Motor neuron (in vitro differentiated cells): Measurements from ENCODE around the gene WDR82. TPM values are rescaled to one million over a fixed set of nuclear protein-coding genes. Genes with fewer than 3 reads are reported as not detected.

Source experiments
- ATAC-seq, 8 experiments: fragments of 200-7000 bp; cut with Tn5 transposase; replicated peaks in 6 of 8; 2 replicates each; pipeline ENCODE4 v1.8.0; 2021; ENCODE audit warnings: mild to moderate bottlenecking in 8 of 8, moderate library complexity in 8 of 8
- H3K27ac ChIP-seq, 2 donors: fragments of 250-450 bp; sonication (Bioruptor Pico); 2 replicates each; pipeline ENCODE4 v1.9.0; 2021; ENCODE audit warnings: antibody characterized with exemption in 2 of 2, mild to moderate bottlenecking in 2 of 2, moderate library complexity in 1 of 2
- H3K4me1 ChIP-seq, 2 donors: fragments of 250-450 bp; sonication (Bioruptor Pico); replicated peaks in 1 of 2; 2 replicates each; pipeline ENCODE4 v1.6.1; 2021; ENCODE audit warnings: antibody characterized with exemption in 2 of 2, mild to moderate bottlenecking in 2 of 2, moderate library complexity in 1 of 2
- H3K4me3 ChIP-seq, 5 donors: fragments of 250-450 bp; sonication (Bioruptor Pico); 2 replicates each; pipeline ENCODE4 v1.9.0; 2021; ENCODE audit warnings: antibody characterized with exemption in 5 of 5, mild to moderate bottlenecking in 5 of 5, moderate library complexity in 4 of 5
- WGBS, 10 experiments: fragments of 450-650 bp; shearing (Covaris generic); methylation state at CpG; one replicate each; pipeline ENCODE4 v1.0.0; 2022; 5-methylcytosine and 5-hydroxymethylcytosine counted together
- in situ Hi-C, 9 experiments: fragments of 400-800 bp; cut with MboI; loops; one replicate each; pipeline ENCODE4 v1.15.0; 2021; ENCODE audit warnings: low sequenced_read_pairs in 9 of 9, low pct_unique_long_range_greater_than_20kb in 2 of 9; ENCODE audit not compliant: unreplicated experiment in 9 of 9
- total RNA-seq, 8 experiments: library from RNA; unstranded; fragments of 300-600 nt; gene quantifications; 2 replicates each; pipeline versions ENCODE4 v1.2.3 to v1.2.4, GENCODE V29; 2022

The WDR82 gene
- total RNA-seq, 8 experiments from 2014 or later: 48.6 to 104 (median 82.4) TPM

DNA sequence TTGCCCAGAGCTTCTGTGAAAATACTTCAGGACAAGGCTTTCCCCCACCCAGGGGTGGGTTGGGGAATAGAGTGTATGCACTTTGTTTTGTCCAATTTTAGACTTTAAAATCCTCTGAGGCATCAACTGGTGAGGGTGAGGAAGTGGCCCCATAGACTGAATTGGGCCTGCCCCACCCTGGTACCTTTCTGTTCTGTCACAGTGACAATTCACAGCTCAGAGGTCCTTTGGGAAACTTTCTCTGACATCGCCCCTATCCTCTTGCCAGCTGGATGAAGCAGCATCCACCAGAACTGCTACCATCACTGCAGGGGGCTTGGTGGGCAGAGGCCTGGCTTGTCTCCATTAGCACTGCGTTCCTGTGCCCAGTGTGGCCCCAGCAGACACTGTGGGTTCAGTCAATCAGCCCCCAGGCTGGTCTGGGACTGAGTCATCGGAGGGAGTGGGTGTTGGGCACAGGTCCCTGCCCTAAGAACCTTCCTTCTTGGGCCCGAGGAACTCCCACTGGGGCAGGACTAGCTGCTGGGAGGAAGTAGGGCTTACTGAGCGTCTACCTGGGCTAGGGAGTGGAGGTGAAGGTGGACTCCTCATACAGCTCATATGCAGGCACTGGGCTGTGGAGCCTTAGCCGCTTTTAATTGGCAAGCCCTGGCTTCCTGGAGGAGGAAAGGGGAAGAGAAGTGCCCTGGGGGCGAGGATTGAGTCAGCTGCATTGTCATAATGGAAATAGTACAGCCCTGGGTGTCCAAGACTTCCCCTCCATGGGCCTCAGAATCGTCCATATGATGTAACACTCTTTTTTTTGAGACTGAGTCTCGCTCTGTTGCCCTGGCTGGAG is 34.4 kb downstream of the WDR82 start:
- peak in 3 of 8 experiments; percentile 4 to 14 (median 6) for ATAC-seq
- H3K27ac ChIP-seq: no peak overlapping the region

GRCh38 chr3:52242039-52242438 is 36.4 kb downstream of the WDR82 start:
- ATAC-seq: no peak
- in situ Hi-C loops: no loop called here
- Histone ChIP-seq H3K4me3 (no peak overlapping the region), H3K27ac (no peak overlapping the region), H3K4me1 (peaks cover 30 to 39% of the 10 kb centered on the region in 2 donors)
- 57 to 100% (median 100%) methylated on average over 1 of the region's 1 CpG; no CpG with 5 or more reads in 3 of the 10 experiments for WGBS, 10 experiments

More for the DNA sequence above, 34.4 kb downstream of the WDR82 start:
- WGBS, 10 experiments: 36 to 100% (median 67%) methylated on average over 1 to 5 of the region's 9 CpGs; no CpG with 5 or more reads in 5 of the 10 experiments
- Histone ChIP-seq H3K4me1 (peaks cover 17 to 32% of the 10 kb centered on the region in 2 donors), H3K4me3 (no peak overlapping the region)
- in situ Hi-C loops: no loop called here

GRCh38 chr3:52240886-52241370 is 37.5 kb downstream of the WDR82 start:
- Histone ChIP-seq H3K4me1 (peaks cover 39 to 45% of the 10 kb centered on the region in 2 donors), H3K27ac (peak overlapping the region; percentile 52 to 93), H3K4me3 (no peak overlapping the region)
- ATAC-seq: no peak
- 54 to 100% (median 82%) methylated on average over 1 to 4 of the region's 4 CpGs; no CpG with 5 or more reads in 4 of the 10 experiments for WGBS, 10 experiments
- in situ Hi-C loops: no loop called here

DNA sequence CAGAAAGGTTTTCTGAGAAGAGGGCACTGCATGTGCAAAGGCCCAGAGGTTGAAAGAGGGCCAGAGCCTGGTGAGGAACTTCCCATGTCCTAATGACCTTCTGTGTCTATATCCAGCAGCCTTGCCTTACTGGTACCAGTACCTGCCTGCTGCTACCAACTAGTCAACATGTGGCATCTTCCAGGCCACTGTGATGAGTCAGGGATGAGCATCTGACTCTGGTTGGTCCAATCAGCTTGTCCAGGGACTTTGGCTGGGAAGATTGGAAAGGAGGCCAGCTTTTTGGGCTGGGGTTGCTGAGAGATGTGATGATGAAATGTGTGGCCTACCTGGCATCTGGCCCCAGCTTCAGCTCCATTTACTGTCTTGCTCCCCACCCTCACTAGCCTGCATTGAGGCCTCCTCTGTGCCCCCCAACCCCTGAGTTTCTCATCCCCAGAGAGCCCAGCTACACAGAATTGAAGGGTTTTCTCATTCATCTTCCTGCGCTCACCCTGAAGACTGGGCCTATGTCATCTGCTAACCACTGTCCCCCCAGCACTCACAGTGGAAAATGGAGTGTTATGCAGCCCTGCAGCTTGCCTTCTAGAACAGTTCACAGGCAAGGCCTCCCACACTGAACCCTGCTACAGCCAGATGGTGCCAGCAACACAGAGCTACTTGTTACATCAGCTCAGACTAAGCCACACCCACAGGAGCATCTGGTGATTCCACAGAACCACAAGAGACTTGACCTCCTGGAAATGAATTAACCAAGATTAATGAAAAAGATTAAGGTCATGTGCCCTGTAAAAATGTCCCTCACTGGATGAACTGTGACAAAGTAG is 38.2 kb downstream of the WDR82 start:
- peak overlapping the region in 3 of 5 donors; percentile 60 to 87 (median 72) for H3K4me3 ChIP-seq
- in situ Hi-C loops: no loop called here
- peak; percentile 31 to 58 (median 49) for ATAC-seq
- peaks cover 38% of the 10 kb centered on the region in 2 donors for H3K4me1 ChIP-seq
- WGBS, 10 experiments: no CpG with 5 or more reads among the region's 1 CpG
- peak overlapping the region; percentile 79 to 93 for H3K27ac ChIP-seq

DNA sequence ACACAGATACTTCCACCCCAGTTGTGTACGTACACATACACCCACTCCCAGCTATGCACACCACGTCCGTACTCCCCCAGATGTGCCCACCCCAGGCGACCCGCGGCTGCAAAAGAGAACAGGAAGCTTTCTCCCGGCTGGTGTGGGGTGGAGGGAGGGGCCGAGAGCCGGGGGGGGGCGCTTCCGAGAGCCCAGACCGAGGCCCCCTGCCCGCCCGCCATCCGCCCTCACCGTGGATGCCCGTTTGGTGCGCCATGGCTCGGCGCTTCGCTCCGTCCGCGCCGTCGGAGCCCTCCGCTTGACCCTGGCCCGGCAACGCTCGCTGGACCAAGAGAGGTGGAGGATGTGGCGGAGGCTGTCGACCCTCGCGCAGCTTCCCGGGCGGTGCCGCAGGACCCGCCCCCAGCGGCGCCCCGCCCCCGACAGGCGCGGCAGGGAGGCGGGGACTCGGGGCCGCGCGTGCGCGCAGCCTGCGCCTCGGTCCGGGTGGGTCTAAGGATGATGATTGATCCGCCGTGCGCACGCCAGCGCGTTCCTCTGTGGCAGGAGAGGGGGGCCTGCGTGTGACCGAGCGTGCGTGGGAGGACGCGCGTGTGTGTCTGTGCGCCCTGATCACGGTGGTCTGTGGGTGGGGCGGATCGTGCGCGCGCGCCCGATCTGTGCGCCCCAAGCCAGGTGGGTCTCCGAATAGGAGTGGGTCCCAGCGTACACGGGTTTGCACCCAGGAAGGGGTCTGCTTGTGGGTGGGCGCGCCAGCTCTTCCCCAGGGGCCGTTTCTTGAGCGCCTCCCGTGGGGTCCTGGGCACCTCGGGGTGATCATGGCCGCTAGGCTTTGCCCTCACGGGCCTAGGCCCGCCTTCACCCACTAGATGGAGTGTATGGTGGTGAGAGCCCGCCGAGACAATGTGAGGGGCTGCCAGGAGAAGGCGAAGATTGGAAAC is 39.4 kb downstream of the WDR82 start, which contains the start of gene TWF2:
TSS of gene TWF2 (minus strand) at position 398 of the 941 bp plus-strand sequence. CDS start at position 256, 142 bp downstream.
- in situ Hi-C loops: no loop called here
- 0 to 20% (median 0%) methylated on average over 1 to 7 of the region's 92 CpGs; no CpG with 5 or more reads in 4 of the 10 experiments for WGBS, 10 experiments
- Histone ChIP-seq H3K4me1 (peaks cover 34 to 35% of the 10 kb centered on the region in 2 donors), H3K4me3 (peak within 1 kb of the TSS; percentile 60 to 96 (median 80)), H3K27ac (peak within 1 kb of the TSS; percentile 82 to 93)
- ATAC-seq: peak; percentile 54 to 88 (median 84)

DNA sequence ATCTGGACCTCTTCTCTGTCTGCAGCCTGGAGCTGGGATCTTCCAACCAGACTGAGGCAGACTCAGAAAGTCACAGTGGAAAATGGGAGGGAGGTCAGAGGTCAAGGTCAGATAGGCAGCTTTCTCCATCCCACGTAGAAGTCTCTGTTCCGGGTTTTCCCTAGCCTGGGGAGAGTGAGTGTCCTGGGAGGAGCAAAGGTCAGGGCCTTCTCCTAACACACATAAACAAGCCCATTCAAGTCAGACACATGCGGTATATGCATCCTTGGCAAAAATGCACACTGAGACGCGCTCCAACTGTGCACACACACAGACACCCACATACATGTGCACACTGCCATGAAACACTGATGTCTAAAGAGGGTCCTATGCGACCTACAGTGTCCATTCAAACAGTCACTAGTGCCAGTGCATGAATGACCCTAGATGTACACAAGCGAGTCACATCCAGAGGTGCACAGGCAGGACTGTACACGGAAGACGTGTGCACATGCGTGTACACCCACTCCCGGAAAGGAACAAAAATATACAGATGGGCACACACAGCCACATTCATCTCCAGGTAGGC is 40.2 kb downstream of the WDR82 start:
- ATAC-seq: peak in 3 of 8 experiments; percentile 0 to 2 (median 1)
- Histone ChIP-seq H3K27ac (peak overlapping the region; percentile 82 to 93), H3K4me1 (peaks cover 34 to 35% of the 10 kb centered on the region in 2 donors), H3K4me3 (peak overlapping the region; percentile 60 to 96 (median 80))
- WGBS, 10 experiments: 0 to 50% (median 23%) methylated on average over 1 to 6 of the region's 11 CpGs; no CpG with 5 or more reads in 6 of the 10 experiments
- in situ Hi-C loops: no loop called here

DNA sequence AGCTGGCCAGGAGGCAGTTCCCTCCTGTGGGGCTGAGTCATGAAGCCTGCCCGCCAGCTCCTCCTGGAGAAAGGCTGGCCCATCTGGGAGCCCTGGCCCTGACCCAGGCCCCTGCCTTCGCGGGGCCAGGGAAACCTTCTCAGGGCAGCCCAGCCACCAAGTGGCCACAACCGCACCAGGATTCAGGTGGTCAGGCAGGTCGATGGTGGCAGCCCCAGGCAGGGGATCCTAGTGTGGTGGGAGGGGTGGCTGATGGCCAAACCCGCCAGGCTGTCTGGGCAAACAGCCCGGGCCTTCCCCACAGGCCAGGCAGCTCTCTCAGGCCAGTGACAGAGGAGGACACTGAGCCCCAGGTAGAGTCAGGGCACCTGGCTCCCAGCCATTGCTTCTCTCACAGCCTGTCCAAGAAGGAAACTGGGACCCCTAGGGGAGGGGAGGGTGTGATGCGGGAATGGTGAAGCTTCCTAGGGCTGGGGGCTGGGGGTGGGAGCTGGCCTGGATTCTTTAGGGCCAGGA is 40.7 kb downstream of the WDR82 start:
- in situ Hi-C loops: no loop called here
- H3K27ac ChIP-seq: peak overlapping the region in 1 of 2 donors; percentile 93
- H3K4me1 ChIP-seq: peaks cover 34 to 38% of the 10 kb centered on the region in 2 donors
- 0 to 63% (median 30%) methylated on average over 1 to 3 of the region's 8 CpGs; no CpG with 5 or more reads in 7 of the 10 experiments for WGBS, 10 experiments
- H3K4me3 ChIP-seq: peak overlapping the region; percentile 60 to 96 (median 80)
- peak; percentile 12 to 70 (median 18) for ATAC-seq

GRCh38 chr3:52237006-52237656 is 41.3 kb downstream of the WDR82 start:
- Histone ChIP-seq H3K4me1 (peaks cover 34 to 38% of the 10 kb centered on the region in 2 donors), H3K4me3 (peak overlapping the region in 2 of 5 donors; percentile 60 to 72), H3K27ac (peak overlapping the region in 1 of 2 donors; percentile 93)
- 41% methylated on average over 5 of the region's 6 CpGs; no CpG with 5 or more reads in 9 of the 10 experiments for WGBS, 10 experiments
- no peak for ATAC-seq
- in situ Hi-C loops: no loop called here

DNA sequence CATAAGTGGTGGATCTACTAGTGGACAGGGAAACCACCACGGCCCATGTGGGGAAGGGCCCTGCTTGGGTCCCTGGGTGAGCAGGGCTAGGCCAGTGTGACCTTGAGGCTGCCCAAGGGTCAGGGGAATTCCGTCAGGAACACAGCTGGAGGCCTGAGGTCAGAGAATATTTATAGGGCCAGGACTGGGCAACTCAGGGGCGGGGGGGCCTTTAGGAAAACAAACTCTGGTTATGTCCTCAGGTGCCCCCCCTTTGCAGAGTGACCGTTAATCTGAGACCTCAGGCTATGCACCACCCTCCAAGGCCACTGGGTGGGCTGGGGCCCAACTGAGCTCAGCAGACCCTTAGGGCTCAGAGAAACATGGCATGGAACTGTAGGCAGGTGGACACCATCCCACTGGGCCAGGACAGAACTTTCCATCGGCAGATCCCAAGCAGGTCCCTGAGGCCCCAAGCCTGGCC is 42.0 kb downstream of the WDR82 start:
- Histone ChIP-seq H3K4me1 (peaks cover 34 to 38% of the 10 kb centered on the region in 2 donors), H3K4me3 (no peak overlapping the region), H3K27ac (no peak overlapping the region)
- no peak for ATAC-seq
- in situ Hi-C loops: no loop called here
- 60 to 86% (median 80%) methylated on average over 1 to 3 of the region's 5 CpGs; no CpG with 5 or more reads in 3 of the 10 experiments for WGBS, 10 experiments

DNA sequence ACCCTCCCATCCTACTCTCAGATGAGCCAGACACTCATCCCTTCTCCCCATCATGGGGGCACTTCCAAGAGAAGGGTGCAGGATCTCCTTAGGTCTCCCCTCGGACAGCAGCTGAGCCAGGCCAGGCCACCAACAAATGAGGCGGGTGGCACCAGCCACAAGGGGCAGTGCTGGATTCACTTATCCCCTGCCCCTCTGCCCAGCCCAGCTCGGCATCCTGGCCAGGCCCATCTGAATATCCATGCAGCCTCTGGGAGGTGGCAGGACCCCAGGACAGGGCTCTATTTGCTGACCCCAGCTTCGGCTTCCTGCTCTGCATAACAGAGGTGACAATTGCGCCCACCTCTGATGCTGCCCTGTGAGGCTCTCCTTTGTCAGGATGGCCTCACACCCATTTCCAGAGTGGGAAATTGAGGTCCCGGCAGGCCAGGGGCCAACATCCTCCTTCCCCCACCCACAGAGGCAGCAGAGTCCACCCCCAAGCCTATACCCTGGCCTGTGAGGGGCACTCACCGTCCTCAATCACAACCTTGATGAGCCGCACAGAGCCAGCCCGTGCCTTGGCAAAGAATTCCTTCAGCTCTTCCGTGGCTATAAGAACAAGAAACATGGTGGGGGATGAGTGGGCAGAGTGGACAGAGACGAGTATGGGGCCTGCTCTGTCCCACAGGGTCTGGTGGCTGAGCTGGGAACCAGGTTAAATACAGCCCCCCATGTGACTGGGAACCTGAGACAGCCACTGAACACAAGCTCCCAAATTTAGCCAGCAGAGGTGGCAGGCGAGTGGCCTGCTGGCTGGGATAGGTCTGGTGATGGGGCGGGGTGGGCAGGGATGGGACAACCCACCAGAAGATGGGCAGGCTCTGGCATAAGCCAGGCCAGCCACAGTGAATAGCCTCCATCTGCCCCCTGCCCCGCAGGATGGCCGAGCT is 43.7 kb downstream of the WDR82 start:
- Histone ChIP-seq H3K4me1 (peaks cover 23 to 24% of the 10 kb centered on the region in 2 donors), H3K4me3 (no peak overlapping the region), H3K27ac (no peak overlapping the region)
- WGBS, 10 experiments: 53 to 100% (median 90%) methylated on average over 1 to 3 of the region's 15 CpGs; no CpG with 5 or more reads in 7 of the 10 experiments
- in situ Hi-C loops: no loop called here
- no peak for ATAC-seq
